SIG-M5 treated with dmso at 0.1 percent for 504 hours (cell line): ENCODE data around the gene TULP4.
"Not testable (repeated sequence)": the region's sequence is repeated elsewhere in the genome, so short reads cannot be mapped to it uniquely, and the experiment has no call there.

Experiments used
- DNase-seq: peaks from one replicate; lab custom pipeline; 2025; ENCODE audit not compliant: unreplicated experiment; lab: John Stamatoyannopoulos, UW

TULP4 gene

DNA sequence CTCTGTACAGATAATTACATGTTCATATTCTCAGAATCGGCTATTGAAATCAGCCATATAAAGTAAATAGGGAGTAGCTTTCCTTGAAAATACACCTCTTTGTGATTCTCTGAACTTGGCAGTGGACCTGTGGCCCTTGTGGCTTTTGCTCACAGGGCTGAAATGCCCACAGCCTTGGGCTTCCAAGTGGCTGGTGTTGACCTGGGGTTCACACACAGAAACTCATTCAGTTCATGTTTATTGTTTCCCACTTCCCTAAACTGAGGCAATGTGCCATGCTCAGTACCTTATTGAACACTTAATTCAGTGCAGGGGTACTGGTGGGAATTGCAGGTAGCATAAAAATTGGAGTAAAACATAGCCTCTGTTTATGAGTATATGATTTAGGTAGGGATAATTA lies 19.1 kb upstream of the TULP4 start:
- DNase-seq: no peak

DNA sequence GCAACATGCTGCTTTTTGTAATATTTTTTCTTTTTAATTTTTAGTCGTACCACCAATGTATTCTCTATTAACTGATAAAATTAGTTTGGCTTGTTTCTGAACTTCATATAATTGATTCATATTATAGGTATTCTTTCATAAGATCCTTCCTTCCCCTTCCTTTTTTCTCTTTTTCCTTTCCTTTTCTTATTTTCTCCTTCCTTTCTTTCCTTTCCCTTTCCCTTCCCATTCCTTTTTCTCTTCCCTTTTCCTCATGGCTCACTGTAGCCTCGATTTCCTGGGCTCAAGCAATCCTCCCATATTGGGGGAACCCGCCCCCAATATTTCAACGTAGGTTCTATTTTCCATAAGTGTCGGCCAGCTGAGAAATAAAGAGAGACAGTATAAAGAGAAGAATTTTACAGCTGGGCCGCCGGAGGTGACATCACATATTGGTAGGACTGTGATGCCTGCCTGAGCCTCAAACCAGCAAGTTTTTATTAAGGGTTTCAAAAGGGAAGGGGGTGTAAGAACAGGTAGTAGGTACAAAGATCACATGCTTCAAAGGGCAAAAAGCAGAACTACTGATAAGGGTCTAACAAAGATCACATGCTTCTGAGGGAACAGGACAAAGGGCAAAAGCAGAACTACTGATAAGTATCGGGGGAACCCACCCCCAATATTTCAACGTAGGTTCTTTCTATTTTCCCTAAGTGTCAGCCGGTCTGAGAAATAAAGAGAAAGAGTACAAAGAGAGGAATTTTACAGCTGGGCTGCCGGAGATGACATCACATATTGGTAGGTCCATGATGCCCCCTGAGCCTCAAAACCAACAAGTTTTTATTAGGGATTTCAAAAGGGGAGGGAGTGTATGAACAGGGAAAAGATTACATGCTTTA lies 16.1 kb upstream of the TULP4 start:
- DNase-seq: not testable (repeated sequence)

DNA sequence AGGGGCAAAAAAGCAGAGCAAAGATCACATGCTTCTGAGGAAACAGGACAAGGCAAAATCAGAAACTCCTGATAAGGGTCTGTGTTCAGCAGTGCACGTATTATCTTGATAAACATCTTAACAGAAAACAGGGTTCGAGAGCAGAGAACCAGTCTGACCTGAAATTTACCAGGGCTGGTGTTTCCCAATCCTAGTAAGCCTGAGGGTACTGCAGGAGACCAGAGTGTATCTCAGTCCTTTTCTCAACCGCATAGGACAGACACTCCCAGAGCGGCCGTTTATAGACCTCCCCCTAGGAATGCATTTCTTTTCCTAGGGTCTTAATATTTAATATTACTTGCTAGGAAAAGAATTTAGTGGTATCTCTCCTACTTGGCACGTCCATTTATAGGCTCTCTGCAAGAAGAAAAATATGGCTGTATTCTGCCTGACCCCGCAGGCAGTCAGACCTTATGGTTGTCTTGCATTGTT lies 15.4 kb upstream of the TULP4 start:
- DNase-seq: not testable (repeated sequence)

DNA sequence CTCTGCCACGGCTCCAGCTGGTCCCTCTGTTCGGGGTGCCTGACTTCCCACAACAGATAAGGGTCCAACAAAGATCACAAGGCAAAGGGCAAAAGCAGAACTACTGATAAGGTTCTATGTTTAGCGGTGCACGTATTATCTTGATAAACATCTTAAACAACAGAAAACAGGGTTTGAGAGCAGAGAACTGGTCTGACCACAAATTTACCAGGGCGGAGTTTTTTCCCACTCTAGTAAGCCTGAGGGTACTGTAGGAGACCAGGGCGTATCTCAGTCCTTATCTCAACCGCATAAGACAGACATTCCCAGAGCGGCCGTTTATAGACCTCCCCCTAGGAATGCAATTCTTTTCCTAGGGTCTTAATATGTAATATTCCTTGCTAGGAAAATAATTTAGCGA lies 14.6 kb upstream of the TULP4 start:
- DNase-seq: not testable (repeated sequence)

DNA sequence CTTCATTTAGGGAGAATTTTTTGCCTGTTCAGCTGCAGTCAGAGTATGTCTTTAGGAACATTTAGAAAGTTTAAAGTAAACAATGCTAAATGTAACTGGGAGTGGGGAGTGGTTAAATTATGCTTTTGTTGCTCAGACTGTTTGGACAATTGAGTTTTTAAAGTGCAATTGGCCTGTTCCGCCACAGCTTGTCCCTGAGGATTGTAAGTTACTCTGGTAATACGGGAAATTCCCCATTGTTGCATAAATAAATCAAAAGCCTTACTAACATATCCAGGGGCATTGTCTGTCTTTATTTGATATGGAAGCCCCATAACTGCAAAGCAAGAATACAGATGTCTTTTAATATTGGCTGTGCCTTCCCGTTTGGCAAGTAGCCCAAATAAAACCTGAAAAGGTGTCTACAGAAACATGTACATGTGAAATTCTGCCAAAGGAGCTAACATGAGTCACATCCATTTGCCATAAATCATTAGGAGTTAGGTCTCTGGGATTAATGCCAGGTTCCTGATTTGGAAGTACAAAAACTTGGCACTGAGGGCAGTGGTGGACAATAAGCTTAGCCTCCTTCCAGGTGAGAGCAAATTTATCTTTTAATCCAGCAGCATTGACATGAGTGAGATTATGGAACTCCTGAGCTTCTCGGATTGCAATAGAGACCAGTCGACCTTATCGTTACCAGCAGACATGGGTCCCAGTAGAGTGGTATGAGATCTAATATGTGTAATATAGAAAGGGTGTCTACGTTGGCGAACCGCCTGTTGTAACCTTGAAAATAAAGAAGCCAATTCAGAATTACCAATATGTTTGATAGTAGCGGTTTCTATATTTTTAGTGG lies 11.7 kb upstream of the TULP4 start:
- not testable (repeated sequence) for DNase-seq

DNA sequence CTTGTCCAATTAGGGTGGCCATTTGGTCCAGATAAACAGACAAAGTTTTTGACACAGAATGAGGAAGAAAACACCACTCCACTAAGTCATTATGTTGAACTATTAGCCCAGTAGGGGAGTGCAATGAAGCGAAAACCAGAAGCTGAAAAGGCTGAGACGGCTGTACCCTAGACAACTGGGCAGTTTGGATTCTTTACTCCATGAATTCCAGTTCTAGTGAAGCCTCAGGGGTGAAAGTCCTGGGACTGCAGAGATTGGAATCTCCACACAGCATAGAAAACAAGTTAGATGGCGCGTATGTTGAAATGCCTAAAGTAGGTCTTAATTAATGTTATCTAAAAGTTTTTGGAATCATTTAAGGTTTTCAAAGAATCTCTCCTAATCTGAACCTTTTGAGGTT lies 10.7 kb upstream of the TULP4 start:
- not testable (repeated sequence) for DNase-seq

DNA sequence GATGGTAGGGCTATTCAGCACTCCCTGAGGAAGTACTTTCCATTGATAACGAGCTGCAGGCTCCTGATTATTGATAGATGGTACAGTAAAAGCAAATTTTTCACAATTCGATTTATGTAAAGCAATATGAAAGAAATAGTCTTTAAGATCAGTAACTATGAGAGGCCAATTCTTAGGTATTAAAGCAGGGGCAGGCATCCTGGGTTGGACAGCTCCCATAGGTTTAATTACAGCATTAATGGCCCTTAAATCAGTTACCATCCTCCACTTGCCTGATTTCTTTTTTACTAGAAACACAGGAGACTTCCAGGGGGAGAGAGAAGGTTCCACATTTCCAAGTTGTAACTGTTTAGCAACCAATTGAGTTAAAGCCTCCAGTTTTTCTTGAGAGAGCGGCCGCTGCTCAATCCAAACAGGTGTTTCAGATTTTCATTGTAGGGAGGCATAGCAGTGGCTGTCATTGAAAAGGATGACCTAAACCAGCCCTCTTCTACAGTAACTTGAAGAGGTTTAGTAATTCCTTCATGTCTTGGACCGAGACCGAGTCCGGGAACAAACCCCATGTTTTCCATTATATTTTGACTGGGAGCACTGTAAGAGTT lies 10.0 kb upstream of the TULP4 start:
- DNase-seq: not testable (repeated sequence)

DNA sequence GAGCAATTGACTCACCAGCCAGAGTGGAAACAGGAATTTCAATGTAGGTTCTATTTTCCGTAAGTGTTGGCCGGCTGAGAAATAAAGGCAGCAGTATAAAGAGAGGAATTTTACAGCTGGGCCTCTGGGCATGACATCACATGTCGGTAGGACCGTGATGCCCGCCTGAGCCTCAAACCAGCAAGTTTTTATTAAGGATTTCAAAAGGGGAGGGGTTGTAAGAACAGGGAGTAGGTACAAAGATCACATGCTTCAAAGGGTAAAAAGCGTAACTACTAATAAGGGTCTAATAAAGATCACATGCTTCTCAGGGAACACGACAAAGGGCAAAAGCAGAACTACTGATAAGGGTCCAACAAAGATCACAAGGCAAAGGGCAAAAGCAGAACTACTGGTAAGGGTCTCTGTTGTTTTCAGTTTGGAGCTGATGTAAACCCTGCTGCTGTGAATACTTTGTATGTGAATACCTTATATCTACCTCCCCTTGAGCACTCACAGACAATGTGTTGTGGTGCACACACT lies 9.0 kb upstream of the TULP4 start:
- DNase-seq: no peak

DNA sequence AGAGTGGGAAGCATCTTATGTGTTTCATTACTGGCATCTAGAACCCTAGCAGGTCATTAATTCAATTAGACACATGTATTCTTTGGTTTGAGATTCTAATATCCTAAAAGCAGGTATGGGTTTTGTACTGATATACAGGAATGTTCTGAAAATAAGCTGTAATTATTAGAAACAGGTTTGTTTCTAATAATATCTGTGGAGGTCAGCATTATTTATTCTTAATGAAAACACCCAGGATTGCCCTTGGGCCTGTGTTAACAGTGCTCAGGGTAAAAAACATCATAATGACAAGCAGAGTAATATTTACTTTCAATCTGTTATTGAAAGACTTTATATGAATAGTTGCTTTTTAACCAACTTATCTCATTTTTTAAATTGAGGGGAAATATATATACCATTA lies 8.0 kb upstream of the TULP4 start:
- no peak for DNase-seq

DNA sequence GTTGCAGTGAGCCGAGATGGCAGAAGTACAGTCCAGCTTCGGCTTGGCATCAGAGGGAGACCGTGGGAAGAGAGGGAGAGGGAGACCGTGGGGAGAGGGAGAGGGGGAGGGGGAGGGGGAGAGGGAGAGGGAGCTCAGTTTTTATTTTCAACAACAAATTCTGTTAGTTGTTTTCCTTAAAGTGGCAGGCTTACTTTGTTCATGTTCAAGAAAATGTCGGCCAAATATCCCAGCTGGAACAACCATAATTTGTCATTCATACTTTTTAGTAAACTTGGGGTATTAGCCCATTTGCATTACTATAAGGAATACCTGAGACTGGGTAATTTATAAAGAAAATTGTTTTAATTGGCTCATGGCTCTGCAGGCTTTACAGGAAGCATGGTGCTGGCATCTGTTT lies 2.5 kb upstream of the TULP4 start:
- no peak for DNase-seq

DNA sequence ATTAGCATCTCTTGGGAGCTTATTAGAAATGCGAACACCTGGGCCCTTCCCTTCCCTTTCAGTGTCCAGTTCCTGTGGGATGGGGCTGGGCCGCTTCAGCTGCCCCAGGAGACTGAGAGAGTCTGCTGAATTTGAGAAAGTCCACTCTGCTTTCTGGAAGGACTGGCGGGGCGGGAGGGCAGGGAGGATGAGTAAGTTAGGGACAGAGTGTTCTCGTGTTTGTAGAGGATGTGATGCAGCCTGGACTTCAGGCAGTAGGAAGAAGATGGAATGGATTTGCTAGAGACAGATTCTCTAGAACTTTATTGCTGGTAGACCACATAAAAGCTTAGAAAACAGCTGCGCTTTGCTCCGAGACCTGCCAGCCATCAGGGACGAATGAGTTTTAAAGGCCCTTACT lies 1.1 kb upstream of the TULP4 start:
- DNase-seq: no peak

DNA sequence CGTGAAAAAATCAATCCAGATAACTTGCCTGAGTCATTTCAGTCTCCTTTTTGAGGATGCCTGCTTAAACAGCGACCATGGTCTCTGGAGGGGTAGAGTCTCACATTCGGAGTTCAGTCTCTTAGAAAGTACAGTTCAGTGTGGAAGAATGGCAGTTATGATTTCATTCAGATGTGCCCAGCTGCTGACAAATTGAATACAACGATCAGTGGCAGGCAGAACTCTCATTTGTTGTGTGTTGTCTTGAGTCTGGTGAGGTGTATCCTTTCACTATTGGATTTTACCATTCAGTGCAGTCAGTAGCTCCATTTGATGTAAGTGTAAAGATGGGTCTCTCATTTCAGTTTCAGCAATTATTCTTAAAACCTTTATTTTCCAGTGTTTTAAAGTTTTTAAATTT lies 639 bp upstream of the TULP4 start:
- no peak for DNase-seq

DNA sequence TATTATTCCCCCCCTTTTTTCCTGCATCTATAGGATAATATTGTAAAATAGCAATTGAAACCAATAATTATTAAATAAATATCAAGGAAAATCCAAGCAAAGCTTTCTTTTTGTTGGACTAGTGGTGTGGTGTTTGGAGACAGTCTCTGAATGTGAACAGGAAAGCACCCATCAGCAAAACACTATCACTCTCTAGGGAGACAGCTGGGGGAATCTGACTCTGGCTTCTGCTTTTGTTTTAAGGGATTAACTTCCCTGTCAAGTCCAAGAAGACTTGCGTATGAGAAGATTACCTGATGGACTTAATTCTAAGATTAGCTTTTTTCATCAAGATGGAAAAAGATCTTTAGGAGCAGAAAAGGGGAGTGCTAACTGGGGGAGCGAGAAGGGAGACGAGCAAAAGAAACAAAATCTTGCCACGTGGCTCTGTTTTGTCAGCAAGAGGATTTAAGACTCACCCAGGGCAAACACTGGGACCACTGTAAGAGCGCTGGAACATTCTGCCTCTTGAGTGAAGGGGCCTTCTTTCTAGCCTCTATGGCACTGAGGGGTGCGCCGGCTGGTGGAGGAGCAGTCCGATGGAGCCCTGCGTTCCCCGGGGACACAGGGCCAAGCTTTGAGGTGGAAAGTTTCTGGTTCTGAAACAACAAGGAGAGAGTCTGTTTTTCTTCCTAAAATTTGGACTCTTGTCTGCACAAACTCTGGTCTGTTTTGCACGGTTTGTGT lies 570 bp downstream of the TULP4 start:
- DNase-seq: no peak

DNA sequence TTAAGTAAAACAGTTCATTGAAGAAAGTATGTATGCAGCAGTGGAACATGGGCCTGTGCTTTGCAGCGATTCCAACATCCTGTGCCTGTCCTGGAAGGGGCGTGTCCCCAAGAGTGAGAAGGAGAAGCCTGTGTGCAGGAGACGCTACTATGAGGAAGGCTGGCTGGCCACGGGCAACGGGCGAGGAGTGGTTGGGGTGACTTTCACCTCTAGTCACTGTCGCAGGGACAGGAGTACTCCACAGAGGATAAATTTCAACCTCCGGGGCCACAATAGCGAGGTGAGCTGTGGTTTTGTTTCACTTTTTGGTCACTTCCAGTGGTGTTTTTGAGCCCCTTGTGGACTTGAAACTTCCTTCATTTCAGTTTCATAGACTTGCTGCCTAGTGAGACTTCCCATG lies 1.7 kb downstream of the TULP4 start:
- peak; percentile 56 for DNase-seq

DNA sequence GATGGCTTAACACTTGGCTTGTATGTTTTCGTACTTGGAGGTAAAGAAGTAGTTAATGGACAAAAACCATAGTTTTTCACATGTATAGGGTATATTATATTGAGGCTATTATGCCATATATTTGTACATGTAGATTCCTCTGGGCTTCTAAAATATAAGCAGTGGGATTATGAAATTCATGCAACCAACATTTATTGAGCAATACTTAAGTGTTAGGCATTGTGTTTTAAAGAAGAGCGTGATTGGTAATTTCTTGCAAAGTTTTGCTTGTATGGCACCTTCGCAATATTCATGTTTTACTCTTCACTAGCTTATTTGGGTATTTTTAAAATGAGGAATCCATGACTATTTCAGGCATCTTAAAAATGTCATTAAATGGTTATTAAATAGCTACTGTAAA lies 2.5 kb downstream of the TULP4 start:
- peak; percentile 73 for DNase-seq

DNA sequence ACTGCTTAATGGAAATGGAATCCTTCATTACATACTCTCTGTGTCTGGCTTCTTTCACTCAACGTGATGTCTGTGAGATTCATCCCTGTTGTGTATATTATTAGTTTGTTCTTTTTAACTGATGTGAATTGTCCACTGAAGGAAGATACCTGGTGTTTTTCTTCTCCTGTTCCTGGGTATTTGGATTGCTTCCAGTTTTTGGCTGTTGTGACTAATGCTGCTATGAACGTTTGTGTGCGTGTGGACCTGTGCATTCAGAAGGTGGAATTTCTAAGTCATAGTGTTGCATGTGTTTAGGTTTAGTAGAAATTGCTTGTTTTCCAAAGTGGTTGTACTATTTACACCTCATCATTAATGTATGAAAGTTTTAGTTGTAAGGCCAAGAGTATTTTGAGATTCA lies 3.8 kb downstream of the TULP4 start:
- no peak for DNase-seq

DNA sequence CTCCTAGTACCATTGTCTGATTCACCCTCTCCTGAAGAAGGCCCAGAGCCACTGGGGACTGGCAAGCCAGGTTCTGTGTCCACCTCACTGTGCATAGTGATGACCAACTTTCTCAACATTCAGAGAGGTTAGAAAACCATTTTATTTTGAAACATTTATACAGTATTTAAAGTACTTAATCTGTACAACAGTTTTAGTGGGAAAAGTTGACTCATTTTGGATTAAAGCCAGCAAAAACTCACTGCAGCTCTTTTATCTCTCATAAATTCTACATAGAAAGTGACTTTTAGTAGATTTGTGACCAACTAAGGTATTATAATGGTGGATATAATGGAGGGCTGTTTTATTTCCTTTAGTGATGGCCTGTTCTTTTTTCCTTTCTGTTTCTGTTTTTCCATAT lies 9.7 kb downstream of the TULP4 start:
- no peak for DNase-seq

DNA sequence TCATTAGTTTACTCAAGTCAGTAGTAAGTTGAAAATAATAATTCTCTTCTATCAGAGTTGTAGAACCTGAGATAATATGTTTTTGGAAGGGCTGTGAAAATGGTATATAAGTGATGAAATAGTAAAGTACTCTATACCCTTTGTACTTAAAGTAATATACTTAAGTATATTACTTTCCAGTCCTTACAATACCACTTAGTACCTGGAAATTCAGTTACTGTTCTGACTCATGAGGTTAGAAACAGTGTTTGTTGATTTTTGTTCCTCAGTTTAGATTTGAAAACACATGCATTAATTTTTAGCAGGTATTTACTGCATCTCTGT lies 10.1 kb downstream of the TULP4 start:
- DNase-seq: no peak

DNA sequence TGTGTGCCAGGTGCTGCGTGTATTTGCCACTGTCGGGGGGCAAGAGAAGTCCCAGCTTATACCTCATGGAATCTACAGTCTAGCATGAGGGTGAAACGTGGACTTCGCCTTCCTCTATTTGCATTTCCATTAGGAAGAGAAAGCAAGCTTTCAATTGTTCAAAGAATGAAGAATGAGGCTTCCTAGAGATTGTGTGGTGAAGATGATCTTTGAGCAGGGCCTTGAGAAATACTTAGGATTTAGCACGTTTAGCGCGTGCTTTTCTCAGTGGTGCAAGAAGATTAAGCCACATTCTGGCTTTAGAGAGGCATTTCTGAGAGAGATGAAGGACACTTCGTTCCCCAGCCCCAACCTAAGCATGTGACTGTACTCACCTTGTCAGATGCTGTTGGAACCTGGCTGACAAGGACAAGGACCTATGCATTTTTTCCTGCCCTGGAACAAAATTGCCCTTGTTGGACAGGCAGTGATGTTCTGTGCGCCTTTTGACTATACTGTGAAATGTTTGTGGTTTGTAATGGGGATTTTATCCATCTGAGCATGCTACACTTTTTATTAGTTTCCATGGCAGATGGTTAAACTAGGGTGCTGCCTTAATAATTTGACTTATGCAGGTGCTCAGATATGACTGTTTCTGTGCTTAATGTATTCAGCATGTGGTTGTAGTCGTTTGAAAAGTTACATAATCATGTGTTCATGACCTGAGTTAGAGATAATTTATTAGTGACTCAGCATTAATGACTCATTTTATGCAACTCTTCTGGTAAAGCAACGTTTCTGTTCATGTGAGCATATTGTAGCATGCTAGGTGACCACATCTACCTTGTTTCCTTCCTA lies 10.7 kb downstream of the TULP4 start:
- no peak for DNase-seq

DNA sequence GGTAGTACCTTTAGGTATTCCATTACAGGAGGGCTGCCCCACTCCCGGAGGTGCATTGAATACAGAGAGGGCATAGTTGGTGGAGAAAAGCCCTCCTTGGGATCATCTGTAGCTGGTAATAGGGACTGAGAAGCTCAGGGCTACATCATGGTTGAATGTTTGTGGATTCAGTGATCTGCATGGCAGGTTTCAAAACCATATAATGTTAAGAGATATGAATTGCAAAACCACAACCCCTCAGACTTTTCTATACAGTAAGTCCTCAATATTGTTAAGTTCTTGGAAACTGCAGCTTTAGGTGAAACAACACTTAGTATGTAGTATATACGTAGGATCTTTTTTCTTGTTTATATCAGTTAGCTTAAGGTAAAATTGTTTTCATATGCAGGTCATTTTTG lies 11.3 kb downstream of the TULP4 start:
- DNase-seq: no peak
